Mucosa of descending colon (tissue), 3 donors: Measurements from ENCODE around the gene FGD3. TPM values are rescaled to one million over a fixed set of nuclear protein-coding genes. Genes with fewer than 3 reads are reported as not detected.

Experiments used
- ATAC-seq: fragments of 200-7000 bp; cut with Tn5 transposase; one replicate; pipeline ENCODE4 v1.9.1; 2020; ENCODE audit warnings: mild to moderate bottlenecking, moderate library complexity
- DNase-seq, 3 donors: peaks; one replicate each; pipeline ENCODE4 v3.0.0-alpha.2; 2020
- H3K36me3 ChIP-seq: fragments of 200-600 bp; one replicate; pipeline ENCODE4 v1.8.0; 2021; ENCODE audit warnings: low read depth, mild to moderate bottlenecking
- H3K4me1 ChIP-seq: fragments of 200-600 bp; one replicate; pipeline ENCODE4 v1.8.0; 2021; ENCODE audit warnings: low read depth, mild to moderate bottlenecking
- H3K4me3 ChIP-seq: fragments of 200-600 bp; one replicate; pipeline ENCODE4 v1.8.0; 2021; ENCODE audit warnings: mild to moderate bottlenecking
- H3K9me3 ChIP-seq: fragments of 200-600 bp; one replicate; pipeline ENCODE4 v1.8.0; 2021; ENCODE audit warnings: mild to moderate bottlenecking
- intact Hi-C, 2 donors: fragments of 100-400 bp; cut with DNase I in 1 of 2; cut with micrococcal nuclease in 1 of 2; formaldehyde crosslinking; loops; one replicate each; pipeline versions ENCODE4 v1.11.0 to v1.11.1; 2022; cut with DNase I, micrococcal nuclease
- total RNA-seq, 3 donors: library from RNA; stranded (reverse); fragmentation: NEBNext Ultra II Directional in 2 of 3; extraction: Animal tissue kit (Norgen Biotek cat#: 25700) in 2 of 3; gene quantifications; one replicate each; pipeline versions ENCODE4 v1.2.1 to v1.2.4, GENCODE V29; 2021 to 2023
- TF ChIP-seq, protein P1 (sequence below): fragments of 200-600 bp; IDR thresholded peaks from one replicate; pipeline ENCODE4 v1.8.0; 2022; ENCODE audit warnings: antibody characterized with exemption, mild to moderate bottlenecking
- donor health status: DM: no; HTN: no; CAD: no; lungs with moderate emphysema.
- donor health status: DM: no; HTN: no; CAD: no.
- donor health status: DM: no; HTN: yes; CAD: no.

The FGD3 gene
- total RNA-seq, 3 donors from 2014 or later, result 3.3 to 5.4 (median 5.3) TPM

DNA sequence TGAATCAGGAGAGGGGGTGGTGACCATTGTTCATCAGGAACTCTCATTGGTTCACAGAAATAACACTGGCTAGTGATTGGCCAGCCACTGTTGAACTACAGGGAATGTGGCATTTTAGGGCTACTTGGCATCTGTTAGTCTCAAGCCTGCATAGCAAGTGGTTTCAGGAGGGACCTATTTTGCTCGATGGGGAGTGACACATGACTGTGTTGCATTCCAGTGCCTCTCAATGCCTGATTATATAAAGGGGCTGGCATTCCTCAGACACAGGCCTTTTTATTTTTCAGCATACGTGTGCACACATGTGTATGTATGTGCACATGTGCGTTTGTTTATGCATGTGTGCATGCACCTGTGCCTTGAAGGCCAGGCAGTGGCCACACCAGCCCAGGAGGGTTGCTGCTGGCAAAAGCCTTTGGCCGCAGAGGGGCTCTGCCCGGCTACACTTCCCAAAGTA is 23.2 kb downstream of the FGD3 start:
- no peak for ATAC-seq
- intact Hi-C loops, result no loop called here

DNA sequence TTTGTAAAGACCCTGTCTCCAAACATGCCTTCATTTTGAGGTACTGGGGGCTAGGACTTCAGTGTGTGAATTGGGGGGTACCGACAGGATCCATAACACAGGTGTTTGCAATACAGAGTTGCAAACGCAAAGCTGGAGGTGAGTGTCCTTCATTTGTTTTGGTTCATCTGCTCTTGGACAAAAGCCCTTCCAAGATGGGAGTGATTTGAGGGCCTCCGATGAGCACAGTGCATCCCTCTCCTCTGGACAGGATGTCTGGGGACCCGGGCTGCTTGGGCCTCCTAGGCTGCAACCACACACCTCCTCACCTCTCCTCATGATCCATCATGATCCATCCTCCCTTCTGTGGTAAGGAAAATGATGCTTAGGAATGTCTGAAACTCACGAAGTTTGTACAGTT is 23.8 kb downstream of the FGD3 start:
- Histone ChIP-seq H3K4me1 (peaks cover 4% of the 10 kb centered on the region), H3K9me3 (no peaks in the 10 kb centered on the region), H3K4me3 (no peak overlapping the region), H3K36me3 (no peaks in the 10 kb centered on the region)
- DNase-seq (no peak), ATAC-seq (no peak)
- intact Hi-C loops, result no loop called here
- TF ChIP-seq, protein P1, sequence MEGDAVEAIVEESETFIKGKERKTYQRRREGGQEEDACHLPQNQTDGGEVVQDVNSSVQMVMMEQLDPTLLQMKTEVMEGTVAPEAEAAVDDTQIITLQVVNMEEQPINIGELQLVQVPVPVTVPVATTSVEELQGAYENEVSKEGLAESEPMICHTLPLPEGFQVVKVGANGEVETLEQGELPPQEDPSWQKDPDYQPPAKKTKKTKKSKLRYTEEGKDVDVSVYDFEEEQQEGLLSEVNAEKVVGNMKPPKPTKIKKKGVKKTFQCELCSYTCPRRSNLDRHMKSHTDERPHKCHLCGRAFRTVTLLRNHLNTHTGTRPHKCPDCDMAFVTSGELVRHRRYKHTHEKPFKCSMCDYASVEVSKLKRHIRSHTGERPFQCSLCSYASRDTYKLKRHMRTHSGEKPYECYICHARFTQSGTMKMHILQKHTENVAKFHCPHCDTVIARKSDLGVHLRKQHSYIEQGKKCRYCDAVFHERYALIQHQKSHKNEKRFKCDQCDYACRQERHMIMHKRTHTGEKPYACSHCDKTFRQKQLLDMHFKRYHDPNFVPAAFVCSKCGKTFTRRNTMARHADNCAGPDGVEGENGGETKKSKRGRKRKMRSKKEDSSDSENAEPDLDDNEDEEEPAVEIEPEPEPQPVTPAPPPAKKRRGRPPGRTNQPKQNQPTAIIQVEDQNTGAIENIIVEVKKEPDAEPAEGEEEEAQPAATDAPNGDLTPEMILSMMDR, result no peak

More for the DNA sequence above, 23.2 kb downstream of the FGD3 start:
- Histone ChIP-seq H3K9me3 (no peaks in the 10 kb centered on the region), H3K4me3 (no peak overlapping the region), H3K4me1 (peaks cover 4% of the 10 kb centered on the region), H3K36me3 (no peaks in the 10 kb centered on the region)
- TF ChIP-seq, protein P1, result no peak
- no peak for DNase-seq

DNA sequence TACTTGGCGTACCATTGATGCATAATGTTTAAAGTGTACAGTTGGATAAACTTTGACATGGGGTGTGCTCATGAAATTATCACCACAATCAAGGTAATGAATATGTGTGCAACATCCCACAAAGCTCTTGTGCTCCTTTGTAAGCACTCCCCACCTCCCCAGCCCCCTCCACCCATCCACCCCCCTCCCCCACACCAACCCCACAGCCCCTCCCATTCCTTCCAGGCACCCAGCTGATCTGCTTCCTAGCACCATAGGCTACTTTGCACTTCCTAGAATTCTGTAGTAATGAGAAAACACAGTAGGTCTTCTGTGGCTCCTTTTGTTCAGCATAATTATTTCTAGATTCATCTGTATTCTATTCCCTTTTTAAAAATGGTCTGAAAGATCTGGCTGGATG is 24.5 kb downstream of the FGD3 start:
- no peaks in the 10 kb centered on the region for H3K36me3 ChIP-seq
- TF ChIP-seq, protein P1, result no peak
- DNase-seq (no peak), ATAC-seq (no peak)
- H3K4me3 ChIP-seq, result no peak overlapping the region
- intact Hi-C loops, result no loop called here
- peaks cover 4% of the 10 kb centered on the region for H3K4me1 ChIP-seq
- H3K9me3 ChIP-seq, result no peaks in the 10 kb centered on the region

DNA sequence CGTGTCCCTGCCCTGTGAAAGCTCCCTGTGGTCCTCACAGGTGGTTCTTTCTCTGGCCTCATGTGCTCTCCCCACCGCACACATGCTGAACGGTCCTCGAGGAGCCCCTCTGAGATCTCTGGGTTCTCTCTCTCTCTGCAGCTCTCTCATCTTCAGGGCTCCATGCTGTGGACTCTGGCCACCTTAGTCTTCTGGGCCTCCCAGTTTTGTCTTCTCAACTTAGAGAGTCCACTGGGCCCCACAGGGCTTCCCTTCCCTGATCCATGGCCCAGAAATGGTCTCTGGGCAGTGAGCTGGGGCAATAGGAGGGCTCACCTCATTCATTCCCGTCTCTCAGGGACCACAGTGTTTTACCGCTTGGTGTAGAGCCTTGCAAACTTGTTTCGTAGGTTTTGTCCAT is 26.4 kb downstream of the FGD3 start:
- DNase-seq, result no peak

DNA sequence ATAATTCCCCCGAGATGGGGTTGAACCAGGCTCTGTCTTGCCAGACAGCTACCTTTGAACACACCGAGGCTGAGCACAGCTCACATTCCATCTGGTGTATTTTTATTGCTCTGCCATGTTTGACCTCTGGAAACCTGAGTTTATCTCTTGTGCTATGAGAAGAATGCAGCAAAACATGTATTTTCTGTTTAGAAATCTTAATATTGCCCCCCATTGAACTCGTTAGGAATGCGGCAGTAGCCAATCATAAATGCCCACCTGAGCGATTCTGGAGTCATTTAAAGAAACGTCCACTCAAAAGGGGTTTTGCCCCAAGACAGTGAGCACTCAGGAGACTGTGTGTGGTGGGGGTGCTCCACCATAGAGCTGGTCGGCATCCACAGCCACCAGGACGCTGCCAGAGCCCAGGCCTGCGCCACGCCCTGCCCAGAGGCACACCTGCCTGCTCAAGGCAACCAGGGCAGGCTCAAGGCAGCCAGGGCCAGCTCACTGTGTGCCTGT is 26.9 kb downstream of the FGD3 start:
- TF ChIP-seq, protein P1, result no peak
- Histone ChIP-seq H3K36me3 (no peaks in the 10 kb centered on the region), H3K4me3 (no peak overlapping the region), H3K9me3 (no peaks in the 10 kb centered on the region), H3K4me1 (peaks cover 4% of the 10 kb centered on the region)
- DNase-seq, result no peak
- intact Hi-C loops, result no loop called here
- ATAC-seq, result peak; percentile 69

More for the DNA sequence above, 26.4 kb downstream of the FGD3 start:
- H3K4me3 ChIP-seq, result no peak overlapping the region
- peaks cover 4% of the 10 kb centered on the region for H3K4me1 ChIP-seq
- TF ChIP-seq, protein P1, result no peak
- ATAC-seq, result no peak
- no peaks in the 10 kb centered on the region for H3K9me3 ChIP-seq
- intact Hi-C loops, result no loop called here
- no peaks in the 10 kb centered on the region for H3K36me3 ChIP-seq
